Globus pallidus (tissue), 1 donor: ENCODE results near the gene KCNIP3.
"Not testable (repeated sequence)": the region's sequence is repeated elsewhere in the genome, so short reads cannot be mapped to it uniquely, and the experiment has no call there.

Experiments
- DNase-seq: peaks from one replicate; pipeline ENCODE4 v3.0.0-alpha.2; 2015; ENCODE audit warnings: low spot score

Gene KCNIP3

GRCh38 chr2:95386031-95386430 is 88.9 kb downstream of the KCNIP3 start:
- no peak for DNase-seq

- no peak for DNase-seq
Measured at GRCh38 chr2:95387358-95387757, 90.2 kb downstream of the KCNIP3 start.

GRCh38 chr2:95388091-95388692 is 91.0 kb downstream of the KCNIP3 start:
- DNase-seq, result no peak

- DNase-seq, result no peak
Measured at GRCh38 chr2:95388856-95389244, 91.7 kb downstream of the KCNIP3 start.

- DNase-seq, result peak; percentile 41
Measured at GRCh38 chr2:95389245-95390119, 92.3 kb downstream of the KCNIP3 start.

GRCh38 chr2:95390272-95390880 is 93.2 kb downstream of the KCNIP3 start:
- DNase-seq, result no peak

- no peak for DNase-seq
Measured at GRCh38 chr2:95390881-95391321, 93.8 kb downstream of the KCNIP3 start.

GRCh38 chr2:95391641-95392310 is 94.6 kb downstream of the KCNIP3 start:
- no peak for DNase-seq

- DNase-seq, result no peak
Measured at GRCh38 chr2:95392320-95392719, 95.2 kb downstream of the KCNIP3 start.

GRCh38 chr2:95392730-95393455 is 95.7 kb downstream of the KCNIP3 start:
- DNase-seq, result no peak

- no peak for DNase-seq
Measured at GRCh38 chr2:95393901-95394300, 96.8 kb downstream of the KCNIP3 start.

- DNase-seq, result no peak
Measured at GRCh38 chr2:95399061-95399460, 101.9 kb downstream of the KCNIP3 start.

GRCh38 chr2:95401480-95401879 is 104.3 kb downstream of the KCNIP3 start:
- DNase-seq, result no peak

- peak; percentile 6 for DNase-seq
Measured at GRCh38 chr2:95402004-95402369, 104.8 kb downstream of the KCNIP3 start.

- peak; percentile 91 for DNase-seq
Measured at GRCh38 chr2:95402370-95403203, 105.4 kb downstream of the KCNIP3 start, which contains the start of gene FAHD2A. FAHD2A (plus strand) TSS chr2:95402708; CDS start chr2:95405559, 2,851 bp downstream.

GRCh38 chr2:95403204-95403721 is 106.1 kb downstream of the KCNIP3 start:
- peak; percentile 38 for DNase-seq

- DNase-seq, result not testable (repeated sequence)
Measured at GRCh38 chr2:95403824-95404223, 106.7 kb downstream of the KCNIP3 start.

GRCh38 chr2:95404676-95405075 is 107.5 kb downstream of the KCNIP3 start:
- DNase-seq, result not testable (repeated sequence)

GRCh38 chr2:95411239-95411638 is 114.1 kb downstream of the KCNIP3 start:
- DNase-seq, result not testable (repeated sequence)

- DNase-seq, result peak; percentile 83
Measured at GRCh38 chr2:95414015-95414594, 117.0 kb downstream of the KCNIP3 start.
